ENCODE results near the gene KRTAP8-1. TPM values are rescaled to one million over a fixed set of nuclear protein-coding genes. Genes with fewer than 3 reads are reported as not detected.

KRTAP8-1 gene
- total RNA-seq: not detected in 2 replicates

GRCh38 chr21:30813174-30813573 is at the start of gene KRTAP8-1:
Gene KRTAP8-1, minus strand, starts transcription at chr21:30813274. Its CDS starts 54 bp downstream, at chr21:30813220.

GRCh38 chr21:30829659-30830058 is 16.6 kb upstream of the KRTAP8-1 start, which contains the start of gene KRTAP7-1:
Gene KRTAP7-1, minus strand, starts transcription at chr21:30829759. Its CDS starts 61 bp downstream, at chr21:30829698.

Other genes starting within 250 kb of the KRTAP8-1 start
- gene KRTAP22-2, start 222.9 kb downstream of the KRTAP8-1 start, total RNA-seq: not detected in 2 replicates
- gene KRTAP6-3, start 220.8 kb downstream of the KRTAP8-1 start, total RNA-seq: not detected in 2 replicates
- not detected in 2 replicates for gene KRTAP6-2, start 214.4 kb downstream of the KRTAP8-1 start, total RNA-seq
- not detected in 2 replicates for gene KRTAP22-1, start 212.2 kb downstream of the KRTAP8-1 start, total RNA-seq
- not detected in 2 replicates for gene KRTAP6-1, start 199.3 kb downstream of the KRTAP8-1 start, total RNA-seq
- not detected in 2 replicates for gene KRTAP20-1, start 196.8 kb downstream of the KRTAP8-1 start, total RNA-seq
- not detected in 2 replicates for gene KRTAP20-4, start 192.6 kb downstream of the KRTAP8-1 start, total RNA-seq
- not detected in 2 replicates for gene KRTAP20-2, start 178.1 kb downstream of the KRTAP8-1 start, total RNA-seq
- gene KRTAP20-3, start 170.4 kb downstream of the KRTAP8-1 start, total RNA-seq: not detected in 2 replicates
- gene KRTAP21-3, start 94.5 kb downstream of the KRTAP8-1 start, total RNA-seq: not detected in 2 replicates
- not detected in 2 replicates for gene KRTAP21-2, start 66.0 kb downstream of the KRTAP8-1 start, total RNA-seq
- gene KRTAP21-1, start 57.8 kb downstream of the KRTAP8-1 start, total RNA-seq: not detected in 2 replicates
- gene KRTAP7-1, start 16.5 kb upstream of the KRTAP8-1 start, total RNA-seq: not detected in 2 replicates
- not detected in 2 replicates for gene KRTAP11-1, start 68.3 kb upstream of the KRTAP8-1 start, total RNA-seq
- gene KRTAP19-8, start 225.2 kb upstream of the KRTAP8-1 start, total RNA-seq: not detected in 2 replicates